Liver (tissue), 3 donors: Measurements from ENCODE around the gene CAT.

Experiments used
- ATF3 ChIP-seq: IDR thresholded peaks from 2 replicates; pipeline ENCODE4 v1.6.1; 2016; ENCODE audit warnings: antibody characterized with exemption
- CTCF ChIP-seq: fragments of 150-350 bp; IDR thresholded peaks from 2 replicates; pipeline ENCODE4 v1.5.1; 2017; ENCODE audit warnings: improper control_type of control experiment, low read depth, low read length; ENCODE audit not compliant: missing input control
- JUND ChIP-seq, 2 donors: IDR thresholded peaks; 2 replicates each; pipeline ENCODE4 v1.6.1; 2016; ENCODE audit warnings: antibody characterized with exemption in 2 of 2
- MAX ChIP-seq: IDR thresholded peaks from 2 replicates; pipeline ENCODE4 v1.6.1; 2016; ENCODE audit warnings: antibody characterized with exemption
- REST ChIP-seq: IDR thresholded peaks from 2 replicates; pipeline ENCODE4 v1.6.1; 2016; ENCODE audit warnings: antibody characterized with exemption, mild to moderate bottlenecking
- RXRA ChIP-seq, 2 donors: IDR thresholded peaks; 2 replicates each; pipeline ENCODE4 v1.6.1; 2017 to 2018; ENCODE audit warnings: antibody characterized with exemption in 2 of 2, mild to moderate bottlenecking in 1 of 2
- YY1 ChIP-seq: IDR thresholded peaks from 2 replicates; pipeline ENCODE4 v1.6.1; 2016; ENCODE audit warnings: antibody characterized with exemption, mild to moderate bottlenecking
- donor health status: healthy.
- donor health status: healthy.

- no peak for TF ChIP-seq YY1
- TF ChIP-seq REST = no peak
- TF ChIP-seq CTCF = no peak
- no peak for TF ChIP-seq ATF3
- TF ChIP-seq MAX = no peak
- no peak for TF ChIP-seq JUND (IDR thresholded peaks at IDR 0.05)
- TF ChIP-seq RXRA (IDR thresholded peaks at IDR 0.05) = no peak
These were observed 12.3 kb downstream of the CAT start for GRCh38 chr11:34451053-34451452.
